PC-3 (cell line): ENCODE results near the gene KCNK13.

ENCODE experiments used
- CTCF ChIP-seq: fragments of 300-600 bp; sonication (generic); conservative IDR thresholded peaks from 2 replicates; pipeline ENCODE4 v1.5.1; 2017; ENCODE audit warnings: antibody characterized with exemption, low read depth, mild to moderate bottlenecking, low read length
- EZH2 ChIP-seq: fragments of 300-600 bp; sonication (generic); IDR thresholded peaks from one replicate; pipeline ENCODE4 v1.6.1; 2017; ENCODE audit warnings: antibody characterized with exemption, mild to moderate bottlenecking, low read length; ENCODE audit not compliant: unreplicated experiment
- EZH2phosphoT487 ChIP-seq: fragments of 300-600 bp; sonication (generic); IDR thresholded peaks from 2 replicates; pipeline ENCODE4 v1.6.1; 2018; ENCODE audit warnings: mild to moderate bottlenecking, antibody characterized with exemption, low read length, borderline replicate concordance

- TF ChIP-seq CTCF (no peak), EZH2 (no peak), EZH2phosphoT487 (no peak)
Observed at GRCh38 chr14:90024910-90025309, 36.9 kb upstream of the KCNK13 start.
